GM23338 (cell line): ENCODE results near the gene ME1.

Source experiments
- CREB1 ChIP-seq: fragments of 250-450 bp; sonication (Bioruptor Pico); IDR thresholded peaks from 2 replicates; pipeline ENCODE4 v1.5.0; 2020; ENCODE audit warnings: low read depth, mild to moderate bottlenecking, moderate library complexity
- CTCF ChIP-seq, 2 experiments: fragments of 200-600 bp in 1 of 2; sonication (generic) in 1 of 2; conservative IDR thresholded peaks; 2 replicates each; pipeline versions ENCODE4 v1.5.1 to v1.6.1; 2016 to 2017; ENCODE audit warnings: antibody characterized with exemption in 2 of 2, low read depth in 2 of 2, mild to moderate bottlenecking in 2 of 2, moderate library complexity in 1 of 2
- ETS1 ChIP-seq: IDR thresholded peaks from 2 replicates; pipeline ENCODE4 v1.6.1; 2016; ENCODE audit warnings: antibody characterized with exemption
- EZH2 ChIP-seq: fragments of 200-600 bp; sonication (generic); IDR thresholded peaks from one replicate; pipeline ENCODE4 v1.8.0; 2017; ENCODE audit warnings: antibody characterized with exemption, mild to moderate bottlenecking, low read depth; ENCODE audit not compliant: unreplicated experiment
- EZH2phosphoT487 ChIP-seq: fragments of 200-600 bp; sonication (generic); IDR thresholded peaks from one replicate; pipeline ENCODE4 v1.8.1; 2018; ENCODE audit warnings: antibody characterized with exemption; ENCODE audit not compliant: unreplicated experiment
- JUNB ChIP-seq: IDR thresholded peaks from one replicate; pipeline ENCODE4 v1.6.1; 2016; ENCODE audit warnings: antibody characterized with exemption; ENCODE audit not compliant: unreplicated experiment
- POLR2AphosphoS5 ChIP-seq: IDR thresholded peaks from 2 replicates; pipeline ENCODE4 v1.6.1; 2016; ENCODE audit warnings: antibody characterized with exemption, low read depth
- STAT1 ChIP-seq: IDR thresholded peaks from one replicate; pipeline ENCODE4 v1.6.1; 2016; ENCODE audit warnings: antibody characterized with exemption; ENCODE audit not compliant: unreplicated experiment
- ZNF331 ChIP-seq: fragments of 250-450 bp; sonication (Bioruptor Pico); IDR thresholded peaks from 2 replicates; pipeline ENCODE4 v1.5.0; 2020; ENCODE audit warnings: low read depth, mild to moderate bottlenecking, moderate library complexity
- TF ChIP-seq, protein P1 (sequence below): IDR thresholded peaks from one replicate; pipeline ENCODE4 v1.6.1; 2018; ENCODE audit warnings: antibody characterized with exemption; ENCODE audit not compliant: unreplicated experiment

- TF ChIP-seq EZH2phosphoT487: no peak
- no peak for TF ChIP-seq CTCF (conservative IDR thresholded peaks at IDR 0.05; ENCODE audit: low read depth in 2 of 2)
- no peak for TF ChIP-seq EZH2
- no peak for TF ChIP-seq ZNF331 (CRISPR knock-in tag)
- TF ChIP-seq CREB1 (CRISPR knock-in tag): 0 out of 2 replicates have a peak, but pooled peaks have one; percentile 2
- TF ChIP-seq STAT1: no peak
- no peak for TF ChIP-seq ETS1
- TF ChIP-seq, protein P1, sequence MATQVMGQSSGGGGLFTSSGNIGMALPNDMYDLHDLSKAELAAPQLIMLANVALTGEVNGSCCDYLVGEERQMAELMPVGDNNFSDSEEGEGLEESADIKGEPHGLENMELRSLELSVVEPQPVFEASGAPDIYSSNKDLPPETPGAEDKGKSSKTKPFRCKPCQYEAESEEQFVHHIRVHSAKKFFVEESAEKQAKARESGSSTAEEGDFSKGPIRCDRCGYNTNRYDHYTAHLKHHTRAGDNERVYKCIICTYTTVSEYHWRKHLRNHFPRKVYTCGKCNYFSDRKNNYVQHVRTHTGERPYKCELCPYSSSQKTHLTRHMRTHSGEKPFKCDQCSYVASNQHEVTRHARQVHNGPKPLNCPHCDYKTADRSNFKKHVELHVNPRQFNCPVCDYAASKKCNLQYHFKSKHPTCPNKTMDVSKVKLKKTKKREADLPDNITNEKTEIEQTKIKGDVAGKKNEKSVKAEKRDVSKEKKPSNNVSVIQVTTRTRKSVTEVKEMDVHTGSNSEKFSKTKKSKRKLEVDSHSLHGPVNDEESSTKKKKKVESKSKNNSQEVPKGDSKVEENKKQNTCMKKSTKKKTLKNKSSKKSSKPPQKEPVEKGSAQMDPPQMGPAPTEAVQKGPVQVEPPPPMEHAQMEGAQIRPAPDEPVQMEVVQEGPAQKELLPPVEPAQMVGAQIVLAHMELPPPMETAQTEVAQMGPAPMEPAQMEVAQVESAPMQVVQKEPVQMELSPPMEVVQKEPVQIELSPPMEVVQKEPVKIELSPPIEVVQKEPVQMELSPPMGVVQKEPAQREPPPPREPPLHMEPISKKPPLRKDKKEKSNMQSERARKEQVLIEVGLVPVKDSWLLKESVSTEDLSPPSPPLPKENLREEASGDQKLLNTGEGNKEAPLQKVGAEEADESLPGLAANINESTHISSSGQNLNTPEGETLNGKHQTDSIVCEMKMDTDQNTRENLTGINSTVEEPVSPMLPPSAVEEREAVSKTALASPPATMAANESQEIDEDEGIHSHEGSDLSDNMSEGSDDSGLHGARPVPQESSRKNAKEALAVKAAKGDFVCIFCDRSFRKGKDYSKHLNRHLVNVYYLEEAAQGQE: no peak
- no peak; the same call in 1 of the 2 replicates for TF ChIP-seq POLR2AphosphoS5
- TF ChIP-seq JUNB: no peak
These were observed at the start of gene ME1 for GRCh38 chr6:83430611-83431544.
